ENCODE measurements around the gene IFNL1. TPM values are rescaled to one million over a fixed set of nuclear protein-coding genes. Genes with fewer than 3 reads are reported as not detected.
"Not testable (repeated sequence)": the region's sequence is repeated elsewhere in the genome, so short reads cannot be mapped to it uniquely, and the experiment has no call there.

The IFNL1 gene
- polyA plus RNA-seq (ENCODE audit: insufficient read length): not detected
- long read RNA-seq, donor 1: 0 reads
- long read RNA-seq, donor 2: 0 reads
- long read RNA-seq, donor 3: 0 reads
- long read RNA-seq, donor 4: 0 reads
- long read RNA-seq, donor 5: 0 reads
- long read RNA-seq, donor 6: 0 reads
- long read RNA-seq, donor 7: 0 reads
- long read RNA-seq, donor 8: 0 reads

DNA sequence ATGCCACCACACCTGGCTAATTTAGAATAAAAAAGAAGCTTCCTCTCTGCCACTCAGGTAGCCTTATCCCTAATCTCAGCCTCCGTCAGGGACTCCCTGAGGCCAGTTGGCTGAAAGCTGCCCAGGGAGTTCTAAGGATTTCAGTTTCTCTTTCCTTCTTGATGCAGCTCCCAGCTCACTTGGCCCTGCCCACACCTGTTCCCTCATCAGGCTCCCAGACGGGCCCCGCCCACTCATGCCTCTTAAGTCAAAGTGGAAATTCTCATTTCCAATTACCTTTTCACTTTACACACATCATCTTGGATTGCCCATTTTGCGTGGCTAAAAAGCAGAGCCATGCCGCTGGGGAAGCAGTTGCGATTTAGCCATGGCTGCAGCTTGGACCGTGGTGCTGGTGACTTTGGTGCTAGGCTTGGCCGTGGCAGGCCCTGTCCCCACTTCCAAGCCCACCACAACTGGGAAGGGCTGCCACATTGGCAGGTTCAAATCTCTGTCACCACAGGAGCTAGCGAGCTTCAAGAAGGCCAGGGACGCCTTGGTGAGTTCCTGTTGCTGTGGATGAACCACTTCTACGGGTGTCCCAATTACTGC lies at the start of gene IFNL1:
IFNL1 (plus strand) TSS at position 353 of the 591 bp plus-strand sequence; CDS start at position 368, 15 bp downstream.
- DNase-seq: no peak

GRCh38 chr19:39246951-39247669 lies 49.1 kb upstream of the IFNL1 start:
- no peak for DNase-seq

DNA sequence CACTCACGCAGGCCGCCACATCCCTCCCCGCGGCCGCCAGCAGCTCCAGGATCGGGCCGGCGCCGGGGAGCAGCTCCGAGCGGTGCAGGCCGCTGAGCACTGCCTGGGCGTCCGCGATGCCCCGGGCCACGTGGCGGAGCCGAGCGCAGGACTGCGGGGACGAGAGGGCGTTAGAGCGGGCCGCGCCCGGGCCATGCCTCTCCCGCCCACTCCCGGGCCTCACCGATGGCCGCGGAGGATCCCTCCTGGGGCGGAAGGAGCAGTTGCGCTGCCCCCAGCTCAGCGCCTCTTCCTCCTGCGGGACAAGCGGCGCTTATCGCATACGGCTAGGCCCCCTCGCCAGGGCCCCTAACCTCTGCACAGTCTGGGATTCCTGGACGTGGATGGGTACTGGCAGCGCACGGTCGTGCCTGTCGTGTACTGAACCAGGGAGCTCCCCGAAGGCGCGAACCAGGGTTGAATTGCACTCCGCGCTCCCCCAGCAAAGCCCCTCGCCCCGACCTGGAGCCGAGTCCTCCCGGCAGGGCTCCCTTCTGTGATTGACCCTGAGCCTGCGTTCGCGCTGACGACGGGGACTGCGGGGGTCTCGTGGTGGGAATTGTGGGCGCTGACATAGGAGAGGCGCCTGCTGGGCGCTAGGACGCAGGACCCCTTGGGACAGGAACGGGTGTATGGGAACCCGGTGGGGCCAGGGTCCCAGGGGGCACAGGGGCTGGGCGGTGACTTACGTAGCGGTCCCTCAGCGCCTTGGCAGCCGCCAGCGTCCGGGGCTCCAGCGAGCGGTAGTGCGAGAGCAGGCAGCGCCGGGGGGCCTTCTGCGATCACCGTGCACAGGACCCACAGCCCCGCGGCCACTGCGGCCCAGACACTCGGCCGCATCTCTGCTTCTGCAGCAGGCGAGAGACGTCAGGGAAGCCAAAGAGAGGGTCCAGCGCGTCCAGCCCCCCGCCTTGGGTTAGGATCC lies 48.2 kb upstream of the IFNL1 start:
- DNase-seq: no peak

- DNase-seq: no peak
Observed at GRCh38 chr19:39248806-39249205, 47.4 kb upstream of the IFNL1 start, which contains the start of gene IFNL4. IFNL4 (minus strand) TSS chr19:39248856.

- DNase-seq: no peak
Observed at GRCh38 chr19:39251081-39251480, 45.1 kb upstream of the IFNL1 start.

DNA sequence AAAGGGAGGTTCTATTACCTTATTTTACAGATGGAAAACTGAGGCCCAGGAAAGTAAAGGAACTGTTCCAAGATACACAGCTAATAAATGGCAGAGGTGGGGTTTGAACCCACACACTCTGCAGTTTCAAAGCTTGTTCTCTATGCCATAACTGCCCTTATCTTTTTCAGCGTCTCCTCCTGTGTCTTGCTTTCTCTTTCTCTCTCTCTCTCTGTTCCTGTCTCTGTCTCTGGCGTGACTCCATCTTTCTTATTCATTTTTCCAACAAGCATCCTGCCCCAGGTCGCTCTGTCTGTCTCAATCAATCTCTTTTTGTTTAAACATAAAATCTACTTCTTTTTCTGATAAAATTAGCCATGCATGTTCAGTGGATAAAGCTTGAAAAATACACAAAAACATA lies 44.4 kb upstream of the IFNL1 start:
- DNase-seq: no peak

DNA sequence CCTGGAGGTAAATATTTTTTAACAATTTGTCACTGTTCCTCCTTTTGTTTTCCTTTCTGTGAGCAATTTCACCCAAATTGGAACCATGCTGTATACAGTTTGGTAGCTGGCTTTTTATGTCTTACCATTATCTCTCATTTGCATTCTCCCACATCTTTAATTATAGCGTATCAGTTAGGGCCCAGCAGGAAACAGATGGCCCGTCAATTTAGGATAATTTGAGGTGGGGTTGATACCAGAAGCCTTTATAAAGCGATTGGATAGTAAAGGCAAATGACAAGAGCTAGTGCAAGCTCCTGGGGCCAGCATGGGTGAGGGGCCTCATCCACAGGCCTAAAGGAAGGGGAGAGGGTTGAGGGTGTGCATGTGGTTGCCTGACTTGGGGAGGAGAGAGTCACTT lies 43.7 kb upstream of the IFNL1 start:
- DNase-seq: no peak

GRCh38 chr19:39253374-39254149 lies 42.6 kb upstream of the IFNL1 start:
- no peak for DNase-seq

- DNase-seq: no peak
Observed at GRCh38 chr19:39254531-39255345, 41.5 kb upstream of the IFNL1 start.

GRCh38 chr19:39257227-39257626 lies 39.0 kb upstream of the IFNL1 start:
- DNase-seq: no peak

GRCh38 chr19:39261704-39262103 lies 34.5 kb upstream of the IFNL1 start:
- no peak for DNase-seq

GRCh38 chr19:39262496-39262895 lies 33.7 kb upstream of the IFNL1 start:
- no peak for DNase-seq

DNA sequence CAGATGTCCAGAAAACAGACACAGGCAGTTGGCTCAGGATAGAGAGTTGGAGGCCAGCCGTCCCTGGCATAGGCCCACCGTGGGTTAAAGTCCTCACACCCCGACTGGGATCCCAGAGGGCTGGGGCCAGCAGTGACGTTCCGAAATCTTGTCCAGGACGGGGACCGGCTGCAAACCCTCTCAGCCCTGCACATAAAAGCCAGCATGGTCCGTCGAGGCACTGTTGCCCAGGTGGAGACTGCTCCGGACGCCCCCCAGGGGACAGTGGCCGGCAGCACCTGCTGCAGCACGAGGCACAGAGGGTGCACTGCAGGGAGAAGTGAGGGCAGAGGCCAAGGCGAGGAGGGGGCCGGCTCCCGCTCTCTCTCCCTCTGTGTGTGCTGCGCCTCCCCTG lies 32.3 kb upstream of the IFNL1 start:
- no peak for DNase-seq

DNA sequence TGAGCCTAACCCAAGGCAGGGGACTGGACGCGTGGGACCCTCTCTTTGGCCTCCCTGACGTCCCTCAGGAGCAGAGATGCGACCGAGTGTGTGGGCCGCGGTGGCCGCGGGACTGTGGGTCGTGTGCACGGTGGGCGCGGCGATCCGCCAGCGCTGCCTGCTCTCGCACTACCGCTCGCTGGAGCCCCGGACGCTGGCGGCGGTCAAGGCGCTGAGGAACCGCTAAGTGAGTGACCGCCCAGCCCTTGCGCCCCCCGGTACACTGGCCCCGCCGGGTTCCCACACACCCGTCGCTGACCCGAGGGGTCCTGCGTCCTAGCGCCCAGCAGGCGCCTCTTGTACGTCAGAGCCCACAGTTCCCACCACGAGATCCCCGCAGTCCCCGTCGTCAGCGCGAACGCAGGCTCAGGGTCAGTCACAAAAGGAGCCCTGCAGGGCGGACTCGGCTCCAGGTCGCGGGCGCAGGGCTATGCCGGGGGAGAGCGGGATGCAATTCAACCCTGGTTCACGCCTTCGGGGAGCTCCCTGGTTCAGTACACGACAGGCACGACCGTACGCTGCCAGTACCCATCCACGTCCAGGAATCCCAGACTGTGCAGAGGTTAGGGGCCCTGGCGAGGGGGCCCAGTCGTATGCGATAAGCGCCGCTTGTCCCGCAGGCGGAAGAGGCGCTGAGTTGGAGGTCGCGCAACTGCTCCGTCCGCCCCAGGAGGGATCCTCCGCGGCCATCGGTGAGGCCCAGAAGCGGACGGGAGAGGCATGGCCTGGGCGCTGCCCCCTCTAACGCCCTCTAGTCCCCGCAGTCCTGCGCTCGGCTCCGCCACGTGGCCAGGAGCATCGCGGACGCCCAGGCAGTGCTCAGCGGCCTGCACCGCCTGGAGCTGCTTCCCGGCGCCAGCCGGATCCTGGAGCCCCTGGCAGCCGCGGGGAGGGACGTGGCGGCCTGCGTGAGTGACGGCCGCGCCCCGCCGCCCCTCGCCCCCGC lies 31.6 kb upstream of the IFNL1 start:
- no peak for DNase-seq

DNA sequence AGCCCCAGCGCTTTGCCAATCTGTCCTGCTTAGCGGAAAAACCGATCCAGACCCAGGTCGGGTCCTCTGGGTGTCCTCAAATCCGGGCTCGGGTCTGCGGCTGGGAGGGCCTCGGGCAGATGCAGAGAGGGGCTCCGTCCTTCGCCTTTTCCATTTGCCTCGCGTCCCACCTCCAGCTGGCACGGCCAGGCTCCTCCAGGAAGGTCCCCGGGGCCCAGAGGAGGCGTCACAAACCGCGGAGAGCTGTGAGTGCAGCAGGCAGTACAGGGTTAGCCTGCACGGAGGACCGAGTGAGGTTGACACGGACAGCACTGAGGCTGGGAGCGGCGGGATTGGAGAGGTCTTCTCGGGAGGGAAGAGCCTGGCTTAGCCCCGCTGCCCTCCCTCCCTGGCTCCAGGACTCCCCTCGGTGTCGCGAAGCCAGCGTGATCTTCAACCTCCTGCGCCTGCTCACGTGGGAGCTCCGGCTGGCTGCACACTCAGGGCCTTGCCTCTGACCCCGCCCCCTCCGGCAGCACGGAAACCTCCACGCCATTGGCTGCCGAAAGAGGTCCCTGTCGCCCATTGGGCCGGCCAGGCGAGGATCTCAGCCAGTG lies 30.8 kb upstream of the IFNL1 start:
- DNase-seq: no peak

- DNase-seq: not testable (repeated sequence)
Observed at GRCh38 chr19:39268085-39268484, 28.1 kb upstream of the IFNL1 start, which contains the start of gene IFNL2. IFNL2 (plus strand) TSS chr19:39268396; CDS start chr19:39268569, 173 bp downstream.

- DNase-seq: not testable (repeated sequence)
Observed at GRCh38 chr19:39268531-39269223, 27.5 kb upstream of the IFNL1 start.

DNA sequence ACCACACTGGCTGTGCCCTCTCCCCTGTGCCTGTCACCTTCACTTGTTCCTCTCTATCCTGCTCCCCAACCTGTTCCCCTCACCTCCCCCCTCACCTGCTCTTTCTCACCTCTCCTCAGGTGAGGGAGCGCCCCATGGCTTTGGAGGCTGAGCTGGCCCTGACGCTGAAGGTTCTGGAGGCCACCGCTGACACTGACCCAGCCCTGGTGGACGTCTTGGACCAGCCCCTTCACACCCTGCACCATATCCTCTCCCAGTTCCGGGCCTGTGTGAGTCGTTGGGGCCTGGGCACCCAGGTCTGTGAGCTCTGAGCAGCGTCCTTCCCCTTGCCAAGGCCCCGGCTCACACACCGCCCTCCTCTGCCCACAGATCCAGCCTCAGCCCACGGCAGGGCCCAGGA lies 26.8 kb upstream of the IFNL1 start:
- DNase-seq: not testable (repeated sequence)
